ENCODE data around the gene P2RX6.
"Not testable (repeated sequence)": the region's sequence is repeated elsewhere in the genome, so short reads cannot be mapped to it uniquely, and the experiment has no call there.

The P2RX6 gene

GRCh38 chr22:21042978-21043859 lies 28.3 kb downstream of the P2RX6 start:
- TF ChIP-seq CTCF (IDR thresholded peaks at IDR 0.05; ENCODE audit: insufficient read depth, low read depth, low read length, missing control alignments), result no peak
- DNase-seq (ENCODE audit: low read depth), result no peak
- no peak overlapping the region for H3K4me3 ChIP-seq (ENCODE audit: low read length)

GRCh38 chr22:21043860-21044535 lies 29.0 kb downstream of the P2RX6 start:
- TF ChIP-seq CTCF (IDR thresholded peaks at IDR 0.05; ENCODE audit: insufficient read depth, low read depth, low read length, missing control alignments), result no peak
- no peak for DNase-seq (ENCODE audit: low read depth)
- no peak overlapping the region for H3K4me3 ChIP-seq (ENCODE audit: low read length)

GRCh38 chr22:21044931-21045584 lies 30.1 kb downstream of the P2RX6 start:
- H3K4me3 ChIP-seq (ENCODE audit: low read length), result peak overlapping the region; percentile 2
- no peak for TF ChIP-seq CTCF (IDR thresholded peaks at IDR 0.05; ENCODE audit: insufficient read depth, low read depth, low read length, missing control alignments)
- no peak for DNase-seq (ENCODE audit: low read depth)

GRCh38 chr22:21045585-21046294 lies 30.8 kb downstream of the P2RX6 start, which contains the start of gene LRRC74B:
LRRC74B (plus strand) TSS chr22:21045946; CDS start chr22:21045987, 41 bp downstream.
- no peak for TF ChIP-seq CTCF (IDR thresholded peaks at IDR 0.05; ENCODE audit: insufficient read depth, low read depth, low read length, missing control alignments)
- peak; percentile 90 for DNase-seq (ENCODE audit: low read depth)
- H3K4me3 ChIP-seq (ENCODE audit: low read length), result peak within 1 kb of the TSS; percentile 28

- DNase-seq (ENCODE audit: low read depth), result no peak
- TF ChIP-seq CTCF (IDR thresholded peaks at IDR 0.05; ENCODE audit: insufficient read depth, low read depth, low read length, missing control alignments), result no peak
- H3K4me3 ChIP-seq (ENCODE audit: low read length), result no peak overlapping the region
These were observed 32.2 kb downstream of the P2RX6 start for GRCh38 chr22:21047035-21047661.

- no peak for DNase-seq (ENCODE audit: low read depth)
- TF ChIP-seq CTCF (IDR thresholded peaks at IDR 0.05; ENCODE audit: insufficient read depth, low read depth, low read length, missing control alignments), result no peak
- no peak overlapping the region for H3K4me3 ChIP-seq (ENCODE audit: low read length)
These were observed 32.8 kb downstream of the P2RX6 start for GRCh38 chr22:21047730-21048129.

GRCh38 chr22:21048448-21048847 lies 33.5 kb downstream of the P2RX6 start:
- not testable (repeated sequence) for DNase-seq (ENCODE audit: low read depth); H3K4me3 ChIP-seq (ENCODE audit: low read length)

- not testable (repeated sequence) for H3K4me3 ChIP-seq (ENCODE audit: low read length); DNase-seq (ENCODE audit: low read depth)
These were observed 34.0 kb downstream of the P2RX6 start for GRCh38 chr22:21048965-21049364.

Measured in epithelial cell of esophagus (primary cell).